Hippocampal formation (tissue), 2 donors: ENCODE results near the gene PTPRA.

Experiments
- DNase-seq, 2 donors: peaks; one replicate each; lab custom pipeline; 2025; lab: John Stamatoyannopoulos, UW

The PTPRA gene

GRCh38 chr20:2922957-2923356 lies 49.7 kb downstream of the PTPRA start:
- DNase-seq = no peak

GRCh38 chr20:2930538-2930937 lies 57.3 kb downstream of the PTPRA start:
- no peak for DNase-seq

- DNase-seq = peak; percentile 9 to 49
Observed at GRCh38 chr20:2932498-2932897, 59.2 kb downstream of the PTPRA start.

- no peak for DNase-seq
Observed at GRCh38 chr20:2937902-2938301, 64.6 kb downstream of the PTPRA start.

- DNase-seq = no peak
Observed at GRCh38 chr20:2942439-2942838, 69.2 kb downstream of the PTPRA start.

- peak; percentile 70 to 97 for DNase-seq
Observed at GRCh38 chr20:2946988-2947961, 74.0 kb downstream of the PTPRA start.

GRCh38 chr20:2948968-2949367 lies 75.7 kb downstream of the PTPRA start:
- no peak for DNase-seq

GRCh38 chr20:2952766-2953165 lies 79.5 kb downstream of the PTPRA start:
- DNase-seq = no peak

GRCh38 chr20:2955257-2955970 lies 82.1 kb downstream of the PTPRA start:
- peak in 1 of 2 donors; percentile 25 for DNase-seq

GRCh38 chr20:2956480-2956879 lies 83.2 kb downstream of the PTPRA start:
- no peak for DNase-seq

GRCh38 chr20:2967841-2968240 lies 94.6 kb downstream of the PTPRA start:
- DNase-seq = no peak

GRCh38 chr20:2972126-2972525 lies 98.8 kb downstream of the PTPRA start:
- no peak for DNase-seq

GRCh38 chr20:2973574-2973973 lies 100.3 kb downstream of the PTPRA start:
- DNase-seq = no peak

- DNase-seq = no peak
Observed at GRCh38 chr20:2978519-2978918, 105.2 kb downstream of the PTPRA start.

- no peak for DNase-seq
Observed at GRCh38 chr20:2981646-2982045, 108.4 kb downstream of the PTPRA start.

- DNase-seq = no peak
Observed at GRCh38 chr20:2983508-2983907, 110.2 kb downstream of the PTPRA start.

GRCh38 chr20:2984028-2984501 lies 110.8 kb downstream of the PTPRA start:
- DNase-seq = no peak

GRCh38 chr20:2984956-2985661 lies 111.8 kb downstream of the PTPRA start:
- no peak for DNase-seq

- DNase-seq = no peak
Observed at GRCh38 chr20:2986466-2986865, 113.2 kb downstream of the PTPRA start.

GRCh38 chr20:2987861-2988260 lies 114.6 kb downstream of the PTPRA start:
- DNase-seq = no peak

- DNase-seq = no peak
Observed at GRCh38 chr20:2991532-2991931, 118.3 kb downstream of the PTPRA start.

GRCh38 chr20:2993250-2993649 lies 120.0 kb downstream of the PTPRA start:
- no peak for DNase-seq
